ENCODE results near the gene CES2. TPM values are rescaled to one million over a fixed set of nuclear protein-coding genes. Genes with fewer than 3 reads are reported as not detected.

Gene CES2
- total RNA-seq, 4 donors from 2014 or later, result 26.9 to 56.7 (median 35.1) TPM

DNA sequence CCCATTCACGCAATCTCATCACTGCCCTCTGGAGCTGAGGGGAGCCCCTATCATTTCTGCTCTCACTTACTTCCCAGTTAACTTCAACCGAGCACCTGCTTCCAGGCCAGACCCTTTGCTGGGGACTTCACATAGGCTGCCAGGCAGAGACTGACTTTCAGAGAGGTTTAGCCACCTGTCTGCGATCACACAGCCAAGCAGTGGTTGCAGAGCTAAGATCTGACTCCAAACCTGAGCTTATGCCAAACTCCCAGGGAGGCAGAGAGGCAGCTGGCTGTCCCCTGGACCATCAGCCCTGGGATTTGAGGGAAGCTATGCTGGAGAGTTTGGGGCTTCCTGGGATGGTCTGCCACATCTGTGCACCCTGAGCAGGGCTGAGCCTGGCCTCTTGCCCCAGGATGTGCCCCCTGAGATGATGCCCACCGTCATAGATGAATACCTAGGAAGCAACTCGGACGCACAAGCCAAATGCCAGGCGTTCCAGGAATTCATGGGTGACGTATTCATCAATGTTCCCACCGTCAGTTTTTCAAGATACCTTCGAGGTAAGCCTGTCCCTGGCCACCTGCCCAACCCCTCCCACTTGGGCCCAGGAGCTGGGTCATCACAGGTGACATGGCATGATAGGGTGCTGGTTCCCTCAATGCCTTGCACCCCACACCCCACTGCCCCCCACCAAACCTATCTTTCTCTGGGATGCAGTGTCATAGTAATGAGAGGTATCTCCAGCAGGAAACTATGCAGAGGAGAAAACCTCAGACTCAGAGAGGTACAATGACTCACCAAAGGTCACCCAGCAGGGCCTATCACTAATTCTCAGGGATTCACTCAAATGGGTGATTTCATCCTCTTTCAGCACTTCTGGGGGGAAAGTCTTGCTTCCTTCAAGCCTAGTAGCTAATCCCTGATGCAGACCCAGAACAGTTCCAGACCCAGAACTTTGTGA, 35.7 kb downstream of the CES2 start:
- TF ChIP-seq CTCF (IDR thresholded peaks at IDR 0.05; ENCODE audit: low read depth), result no peak

GRCh38 chr16:66972983-66973382, 37.7 kb downstream of the CES2 start:
- TF ChIP-seq CTCF (IDR thresholded peaks at IDR 0.05; ENCODE audit: low read depth), result no peak

DNA sequence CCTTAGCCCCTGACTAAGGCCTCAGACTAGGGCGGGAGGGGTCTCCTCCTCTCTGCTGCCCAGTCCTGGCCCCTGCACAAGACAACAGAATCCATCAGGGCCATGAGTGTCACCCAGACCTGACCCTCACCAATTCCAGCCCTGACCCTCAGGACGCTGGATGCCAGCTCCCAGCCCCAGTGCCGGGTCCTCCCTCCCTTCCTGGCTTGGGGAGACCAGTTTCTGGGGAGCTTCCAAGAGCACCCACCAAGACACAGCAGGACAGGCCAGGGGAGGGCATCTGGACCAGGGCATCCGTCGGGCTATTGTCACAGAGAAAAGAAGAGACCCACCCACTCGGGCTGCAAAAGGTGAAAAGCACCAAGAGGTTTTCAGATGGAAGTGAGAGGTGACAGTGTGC, 38.4 kb downstream of the CES2 start:
- TF ChIP-seq CTCF (IDR thresholded peaks at IDR 0.05; ENCODE audit: low read depth), result no peak

DNA sequence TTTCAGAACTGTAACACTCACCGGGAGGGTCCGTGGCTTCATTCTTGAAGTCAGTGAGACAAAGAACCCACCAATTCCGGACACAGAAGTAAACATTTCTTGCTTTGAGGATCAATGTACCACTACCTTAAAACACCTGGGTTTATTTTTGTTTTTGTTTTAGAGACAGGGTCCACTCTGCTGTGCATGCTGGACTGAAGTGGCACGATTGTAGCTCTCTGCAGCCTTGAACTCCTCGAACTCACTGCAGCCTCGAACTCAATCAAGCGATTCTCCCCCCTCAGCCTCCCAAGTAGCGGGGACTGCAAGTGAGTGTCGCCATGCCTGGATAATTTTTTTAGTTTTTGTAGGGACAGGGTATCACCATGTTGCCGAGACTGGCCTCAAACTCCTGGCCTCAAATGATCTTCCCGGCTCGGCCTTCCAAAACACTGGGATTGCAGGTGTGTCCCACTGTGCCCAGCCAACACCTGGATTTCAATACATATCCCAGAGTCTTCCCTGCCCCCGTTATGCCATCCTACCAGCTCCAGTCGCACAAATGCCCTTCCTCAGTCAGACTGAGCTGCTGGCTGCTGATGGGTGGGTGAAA, 40.1 kb downstream of the CES2 start:
- TF ChIP-seq CTCF (IDR thresholded peaks at IDR 0.05; ENCODE audit: low read depth), result no peak

GRCh38 chr16:66976746-66977145, 41.4 kb downstream of the CES2 start:
- TF ChIP-seq CTCF (IDR thresholded peaks at IDR 0.05; ENCODE audit: low read depth), result no peak

- TF ChIP-seq CTCF (IDR thresholded peaks at IDR 0.05; ENCODE audit: low read depth), result no peak
These were observed 42.2 kb downstream of the CES2 start for GRCh38 chr16:66977341-66978113.

Measured in subcutaneous adipose tissue (tissue), 4 donors.